Stomach (tissue), 4 donors: ENCODE results near the gene ALX4.

Experiments used
- EP300 ChIP-seq: sonication (generic); formaldehyde crosslinking; IDR thresholded peaks from one replicate; pipeline ENCODE4 v1.6.1; 2017; ENCODE audit warnings: antibody characterized with exemption
- TF ChIP-seq, protein P1 (sequence below), 7 experiments: fragments of 450-650 bp in 4 of 7; fragments of 200-600 bp in 3 of 7; sonication (generic) in 3 of 7; IDR thresholded peaks; one replicate each; pipeline ENCODE4 v1.5.1; 2016 to 2019; ENCODE audit warnings: antibody characterized with exemption in 7 of 7, control low read depth in 2 of 7, mild to moderate bottlenecking in 1 of 7

- TF ChIP-seq, protein P1, sequence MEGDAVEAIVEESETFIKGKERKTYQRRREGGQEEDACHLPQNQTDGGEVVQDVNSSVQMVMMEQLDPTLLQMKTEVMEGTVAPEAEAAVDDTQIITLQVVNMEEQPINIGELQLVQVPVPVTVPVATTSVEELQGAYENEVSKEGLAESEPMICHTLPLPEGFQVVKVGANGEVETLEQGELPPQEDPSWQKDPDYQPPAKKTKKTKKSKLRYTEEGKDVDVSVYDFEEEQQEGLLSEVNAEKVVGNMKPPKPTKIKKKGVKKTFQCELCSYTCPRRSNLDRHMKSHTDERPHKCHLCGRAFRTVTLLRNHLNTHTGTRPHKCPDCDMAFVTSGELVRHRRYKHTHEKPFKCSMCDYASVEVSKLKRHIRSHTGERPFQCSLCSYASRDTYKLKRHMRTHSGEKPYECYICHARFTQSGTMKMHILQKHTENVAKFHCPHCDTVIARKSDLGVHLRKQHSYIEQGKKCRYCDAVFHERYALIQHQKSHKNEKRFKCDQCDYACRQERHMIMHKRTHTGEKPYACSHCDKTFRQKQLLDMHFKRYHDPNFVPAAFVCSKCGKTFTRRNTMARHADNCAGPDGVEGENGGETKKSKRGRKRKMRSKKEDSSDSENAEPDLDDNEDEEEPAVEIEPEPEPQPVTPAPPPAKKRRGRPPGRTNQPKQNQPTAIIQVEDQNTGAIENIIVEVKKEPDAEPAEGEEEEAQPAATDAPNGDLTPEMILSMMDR (IDR thresholded peaks at IDR 0.05) = no peak
- no peak for TF ChIP-seq EP300
These were observed 3.1 kb downstream of the ALX4 start for GRCh38 chr11:44306918-44307244.
